ENCODE data around the gene PRSS38. TPM values are rescaled to one million over a fixed set of nuclear protein-coding genes. Genes with fewer than 3 reads are reported as not detected.

PRSS38 gene
- polyA plus RNA-seq, 1 donor (not counting 4 experiments of a cell fraction or from before 2014, with no cell fraction given): not detected

- no peaks in the 10 kb centered on the region for H4K20me1 ChIP-seq (ENCODE audit: control insufficient read depth, extremely low read depth, insufficient read depth, low read length)
- DNase-seq (ENCODE audit: low read depth, low spot score) (no peak), FAIRE-seq (no peak)
- no peaks in the 10 kb centered on the region for H3K9me3 ChIP-seq (ENCODE audit: control insufficient read depth, low read depth, low read length)
- no peak overlapping the region for H3K4me2 ChIP-seq (ENCODE audit: control insufficient read depth, extremely low read depth, insufficient read depth, low read depth, low read length)
- no peaks in the 10 kb centered on the region for H3K4me1 ChIP-seq (ENCODE audit: control insufficient read depth, extremely low read depth, insufficient read depth, low read length)
- peaks cover 4 to 6% of the 10 kb centered on the region in 2 experiments for H3K36me3 ChIP-seq (ENCODE audit: control insufficient read depth in 2 of 2, extremely low read depth in 1 of 2, insufficient read depth in 2 of 2, low read length in 2 of 2)
- no peak overlapping the region for H3K27ac ChIP-seq (ENCODE audit: control insufficient read depth, insufficient read depth, low read length)
- H3K4me3 ChIP-seq (ENCODE audit: control insufficient read depth in 2 of 3, extremely low read depth in 1 of 3, insufficient read depth in 2 of 3, low read depth in 1 of 3, low read length in 3 of 3): no peak overlapping the region
- dilution Hi-C loops (cut with MboI; ENCODE audit: extremely low pct_ligation_motif_present, low sequenced_read_pairs): no loop called here
- no peak overlapping the region for H3K9ac ChIP-seq (ENCODE audit: control insufficient read depth, extremely low read depth, insufficient read depth, low read length)
- no peaks in the 10 kb centered on the region for H3K27me3 ChIP-seq (ENCODE audit: control insufficient read depth, extremely low read depth, insufficient read depth, low read length)
- H3K79me2 ChIP-seq (ENCODE audit: control insufficient read depth, insufficient read depth, low read length): no peaks in the 10 kb centered on the region
- no peaks in the 10 kb centered on the region for H3K9me1 ChIP-seq (ENCODE audit: control insufficient read depth, extremely low read depth, insufficient read depth, low read length)
- no peak for TF ChIP-seq EZH2 (IDR thresholded peaks at IDR 0.05; ENCODE audit: low read length)
- TF ChIP-seq CTCF (optimal IDR thresholded peaks at IDR 0.05 in 1 of 3, IDR thresholded peaks at IDR 0.05 in 1 of 3, conservative IDR thresholded peaks at IDR 0.05 in 1 of 3; ENCODE audit: extremely low read depth in 1 of 3, insufficient read depth in 2 of 3, low read length in 3 of 3): no peak
- no peak overlapping the region for H2AFZ ChIP-seq (ENCODE audit: control insufficient read depth, low read length)
Observed at GRCh38 chr1:227779685-227780084, 35.8 kb upstream of the PRSS38 start.

GRCh38 chr1:227780101-227781044, 35.1 kb upstream of the PRSS38 start:
- Histone ChIP-seq H3K4me1 (ENCODE audit: control insufficient read depth, extremely low read depth, insufficient read depth, low read length) (no peaks in the 10 kb centered on the region), H3K36me3 (ENCODE audit: control insufficient read depth in 2 of 2, extremely low read depth in 1 of 2, insufficient read depth in 2 of 2, low read length in 2 of 2) (peaks cover 4 to 6% of the 10 kb centered on the region in 2 experiments), H3K4me3 (ENCODE audit: control insufficient read depth in 2 of 3, extremely low read depth in 1 of 3, insufficient read depth in 2 of 3, low read depth in 1 of 3, low read length in 3 of 3) (no peak overlapping the region), H4K20me1 (ENCODE audit: control insufficient read depth, extremely low read depth, insufficient read depth, low read length) (no peaks in the 10 kb centered on the region), H3K4me2 (ENCODE audit: control insufficient read depth, extremely low read depth, insufficient read depth, low read depth, low read length) (no peak overlapping the region), H3K9ac (ENCODE audit: control insufficient read depth, extremely low read depth, insufficient read depth, low read length) (no peak overlapping the region), H3K79me2 (ENCODE audit: control insufficient read depth, insufficient read depth, low read length) (no peaks in the 10 kb centered on the region), H3K27me3 (ENCODE audit: control insufficient read depth, extremely low read depth, insufficient read depth, low read length) (no peaks in the 10 kb centered on the region), H3K27ac (ENCODE audit: control insufficient read depth, insufficient read depth, low read length) (no peak overlapping the region), H2AFZ (ENCODE audit: control insufficient read depth, low read length) (no peak overlapping the region), H3K9me1 (ENCODE audit: control insufficient read depth, extremely low read depth, insufficient read depth, low read length) (no peaks in the 10 kb centered on the region), H3K9me3 (ENCODE audit: control insufficient read depth, low read depth, low read length) (no peaks in the 10 kb centered on the region)
- DNase-seq (ENCODE audit: low read depth, low spot score): no peak
- TF ChIP-seq EZH2 (IDR thresholded peaks at IDR 0.05; ENCODE audit: low read length): no peak
- TF ChIP-seq CTCF (optimal IDR thresholded peaks at IDR 0.05 in 1 of 3, IDR thresholded peaks at IDR 0.05 in 1 of 3, conservative IDR thresholded peaks at IDR 0.05 in 1 of 3; ENCODE audit: extremely low read depth in 1 of 3, insufficient read depth in 2 of 3, low read length in 3 of 3): no peak
- no peak for FAIRE-seq
- dilution Hi-C loops (cut with MboI; ENCODE audit: extremely low pct_ligation_motif_present, low sequenced_read_pairs): no loop called here
